Activated CD4-positive, alpha-beta T cell treated with anti-CD3 and anti-CD28 coated beads, Interleukin-2, amount 10 ng/mL, durations not matched to agents 7 days and 5 days (primary cell): ENCODE measurements around the gene SERPINI1. TPM values are rescaled to one million over a fixed set of nuclear protein-coding genes. Genes with fewer than 3 reads are reported as not detected.

Experiments
- CTCF ChIA-PET: fragments of 350-600 bp; sonication (Branson Sonifier 250); formaldehyde crosslinking; loops from one replicate; lab custom pipeline; 2021; ENCODE audit warnings: antibody characterized with exemption; lab: Charles Lee
- POLR2A ChIA-PET: fragments of 350-600 bp; sonication (Branson Sonifier 250); formaldehyde crosslinking; loops from one replicate; lab custom pipeline; 2021; ENCODE audit warnings: antibody characterized with exemption; lab: Charles Lee
- DNase-seq: peaks from one replicate; pipeline ENCODE4 v3.0.0-alpha.2; 2020
- H3K27ac Mint-ChIP-seq: one replicate; pipeline ENCODE4 v1.8.0; 2021; ENCODE audit warnings: mild to moderate bottlenecking, moderate library complexity, mixed read lengths
- H3K27me3 Mint-ChIP-seq: one replicate; pipeline ENCODE4 v1.8.0; 2021; ENCODE audit warnings: mixed read lengths
- H3K36me3 Mint-ChIP-seq: one replicate; pipeline ENCODE4 v1.8.0; 2021; ENCODE audit warnings: low read depth, mixed read lengths
- H3K4me1 Mint-ChIP-seq: one replicate; pipeline ENCODE4 v1.8.0; 2021; ENCODE audit warnings: mixed read lengths
- H3K4me3 Mint-ChIP-seq: one replicate; pipeline ENCODE4 v1.8.0; 2021; ENCODE audit warnings: mild to moderate bottlenecking, moderate library complexity, mixed read lengths
- H3K9me3 Mint-ChIP-seq: one replicate; pipeline ENCODE4 v1.8.0; 2021; ENCODE audit warnings: mixed read lengths
- total RNA-seq, 2 experiments: library from RNA; stranded (reverse); gene quantifications; one replicate each; pipeline ENCODE4 v1.2.3, GENCODE V29; 2021

Gene SERPINI1
- total RNA-seq, 2 experiments from 2014 or later, result 2.1 to 3.1 TPM

DNA sequence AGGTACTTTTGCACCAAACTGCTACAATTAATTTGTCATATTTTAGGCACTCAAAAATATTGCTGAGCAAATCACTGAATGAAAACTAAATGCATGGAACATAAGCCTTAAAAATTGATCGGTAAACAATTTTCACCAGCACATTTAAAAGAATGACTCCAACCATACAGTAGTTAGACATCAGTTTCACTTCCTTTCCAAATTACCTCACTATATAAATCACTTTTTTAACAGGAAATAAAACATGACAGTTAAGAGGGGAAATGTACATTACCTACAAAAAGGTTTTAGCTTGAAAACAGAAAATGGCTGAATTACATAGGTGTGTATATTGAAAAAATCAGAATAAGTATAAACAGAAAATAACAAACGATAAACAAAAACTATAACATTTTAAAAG, 108.4 kb downstream of the SERPINI1 start:
- POLR2A ChIA-PET, result interaction anchor here (0.5 kb wide), 1 partner anchor 120 kb away, joined by 4 read pairs; no protein-coding TSS in a partner anchor

GRCh38 chr3:167844528-167844927, 109.0 kb downstream of the SERPINI1 start:
- peaks cover 2% of the 10 kb centered on the region for H3K27me3 Mint-ChIP-seq
- no peak overlapping the region for H3K27ac Mint-ChIP-seq
- H3K4me3 Mint-ChIP-seq, result no peak overlapping the region
- H3K4me1 Mint-ChIP-seq, result peaks cover 7% of the 10 kb centered on the region
- no peaks in the 10 kb centered on the region for H3K9me3 Mint-ChIP-seq
- H3K36me3 Mint-ChIP-seq, result no peaks in the 10 kb centered on the region
- ChIA-PET POLR2A (no interaction called here), CTCF (no interaction called here)
- no peak for DNase-seq

More for the DNA sequence above, 108.4 kb downstream of the SERPINI1 start:
- peaks cover 7% of the 10 kb centered on the region for H3K4me1 Mint-ChIP-seq
- H3K36me3 Mint-ChIP-seq, result no peaks in the 10 kb centered on the region
- no peak for DNase-seq
- H3K27ac Mint-ChIP-seq, result no peak overlapping the region
- H3K9me3 Mint-ChIP-seq, result no peaks in the 10 kb centered on the region
- CTCF ChIA-PET, result no interaction called here
- no peaks in the 10 kb centered on the region for H3K27me3 Mint-ChIP-seq
- no peak overlapping the region for H3K4me3 Mint-ChIP-seq

DNA sequence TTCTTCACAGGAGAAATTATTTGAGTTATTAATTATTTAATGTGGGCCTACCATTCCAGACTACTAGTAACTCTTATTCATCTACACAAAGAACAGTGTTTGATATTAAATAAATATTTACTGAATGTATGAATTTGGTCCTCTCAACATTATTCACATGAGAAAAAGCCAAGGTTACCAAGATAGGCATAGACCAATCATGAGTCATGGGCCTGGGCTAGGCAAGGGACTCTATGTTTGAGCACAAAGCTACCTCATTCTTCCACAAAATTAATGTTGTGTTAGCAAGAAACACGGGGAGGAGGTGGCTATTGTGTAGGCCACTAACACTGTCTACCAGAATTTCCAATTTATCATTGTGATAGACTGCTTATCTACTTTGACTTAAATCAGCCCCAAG, 115.7 kb downstream of the SERPINI1 start:
- Mint-ChIP-seq H3K9me3 (no peaks in the 10 kb centered on the region), H3K27me3 (peaks cover 4% of the 10 kb centered on the region), H3K4me1 (no peaks in the 10 kb centered on the region), H3K36me3 (no peaks in the 10 kb centered on the region), H3K4me3 (no peak overlapping the region), H3K27ac (no peak overlapping the region)
- ChIA-PET POLR2A (no interaction called here), CTCF (no interaction called here)
- no peak for DNase-seq

- Mint-ChIP-seq H3K4me1 (no peaks in the 10 kb centered on the region), H3K9me3 (no peaks in the 10 kb centered on the region), H3K36me3 (no peaks in the 10 kb centered on the region), H3K27ac (no peak overlapping the region), H3K4me3 (no peak overlapping the region), H3K27me3 (peaks cover 4% of the 10 kb centered on the region)
- ChIA-PET CTCF (no interaction called here), POLR2A (no interaction called here)
- no peak for DNase-seq
These were observed 116.2 kb downstream of the SERPINI1 start for GRCh38 chr3:167851749-167852148.

DNA sequence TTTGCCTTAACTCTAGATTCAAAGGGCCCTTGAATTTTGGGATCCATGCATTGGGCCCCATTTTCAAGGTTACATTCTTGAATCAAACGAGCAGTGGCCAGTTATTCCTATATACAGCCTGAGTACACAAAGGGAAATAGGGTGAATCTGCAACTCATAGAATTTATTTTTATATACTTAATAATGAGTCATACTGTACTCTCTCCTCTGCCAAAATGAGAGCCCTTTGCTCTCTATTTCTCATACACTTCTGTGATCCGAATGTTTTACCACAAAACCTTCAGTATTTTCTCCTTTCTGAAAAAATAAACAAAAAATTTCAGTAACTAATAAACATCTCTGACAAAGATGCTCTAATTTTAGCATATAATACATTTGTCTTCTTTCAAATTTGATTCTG, 116.7 kb downstream of the SERPINI1 start:
- H3K27ac Mint-ChIP-seq, result no peak overlapping the region
- no peak overlapping the region for H3K4me3 Mint-ChIP-seq
- H3K36me3 Mint-ChIP-seq, result no peaks in the 10 kb centered on the region
- DNase-seq, result no peak
- ChIA-PET CTCF (no interaction called here), POLR2A (no interaction called here)
- no peaks in the 10 kb centered on the region for H3K9me3 Mint-ChIP-seq
- no peaks in the 10 kb centered on the region for H3K4me1 Mint-ChIP-seq
- peaks cover 4% of the 10 kb centered on the region for H3K27me3 Mint-ChIP-seq

GRCh38 chr3:167854063-167854462, 118.5 kb downstream of the SERPINI1 start:
- no peak for DNase-seq
- no peaks in the 10 kb centered on the region for H3K36me3 Mint-ChIP-seq
- no peaks in the 10 kb centered on the region for H3K9me3 Mint-ChIP-seq
- no peak overlapping the region for H3K27ac Mint-ChIP-seq
- H3K4me3 Mint-ChIP-seq, result no peak overlapping the region
- ChIA-PET CTCF (no interaction called here), POLR2A (no interaction called here)
- H3K27me3 Mint-ChIP-seq, result peaks cover 4% of the 10 kb centered on the region
- H3K4me1 Mint-ChIP-seq, result no peaks in the 10 kb centered on the region

DNA sequence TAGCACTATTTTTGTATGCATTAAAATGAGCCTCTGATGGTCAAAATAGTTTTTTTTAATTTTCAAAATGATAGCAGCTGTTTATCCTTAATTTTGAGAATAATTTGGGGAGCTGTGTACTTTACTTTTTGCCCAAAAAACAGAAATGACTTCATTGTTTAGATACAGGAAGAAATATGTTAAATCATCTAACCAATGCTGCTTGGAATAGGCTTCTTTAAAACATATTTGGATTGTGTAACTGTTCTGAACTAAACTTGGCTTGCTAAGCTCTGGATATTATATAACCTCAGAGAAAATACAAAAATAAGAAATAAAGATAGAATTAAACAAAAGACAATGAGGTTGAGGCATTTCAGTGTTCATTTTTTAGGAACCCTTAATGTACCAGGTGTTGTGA, 119.3 kb downstream of the SERPINI1 start:
- CTCF ChIA-PET, result no interaction called here
- POLR2A ChIA-PET, result no interaction called here
- no peak for DNase-seq
- no peaks in the 10 kb centered on the region for H3K36me3 Mint-ChIP-seq
- H3K4me1 Mint-ChIP-seq, result no peaks in the 10 kb centered on the region
- no peak overlapping the region for H3K4me3 Mint-ChIP-seq
- H3K27ac Mint-ChIP-seq, result no peak overlapping the region
- H3K9me3 Mint-ChIP-seq, result no peaks in the 10 kb centered on the region
- H3K27me3 Mint-ChIP-seq, result peaks cover 2% of the 10 kb centered on the region

- Mint-ChIP-seq H3K27ac (no peak overlapping the region), H3K4me3 (no peak overlapping the region), H3K36me3 (no peaks in the 10 kb centered on the region), H3K27me3 (no peaks in the 10 kb centered on the region), H3K4me1 (no peaks in the 10 kb centered on the region), H3K9me3 (no peaks in the 10 kb centered on the region)
- ChIA-PET CTCF (no interaction called here), POLR2A (no interaction called here)
- no peak for DNase-seq
These were observed 119.8 kb downstream of the SERPINI1 start for GRCh38 chr3:167855306-167855705.

GRCh38 chr3:167858865-167859264, 123.3 kb downstream of the SERPINI1 start:
- POLR2A ChIA-PET, result no interaction called here
- CTCF ChIA-PET, result no interaction called here
- no peaks in the 10 kb centered on the region for H3K4me1 Mint-ChIP-seq
- no peaks in the 10 kb centered on the region for H3K36me3 Mint-ChIP-seq
- no peaks in the 10 kb centered on the region for H3K9me3 Mint-ChIP-seq
- H3K27ac Mint-ChIP-seq, result no peak overlapping the region
- H3K27me3 Mint-ChIP-seq, result no peaks in the 10 kb centered on the region
- no peak overlapping the region for H3K4me3 Mint-ChIP-seq
- no peak for DNase-seq

DNA sequence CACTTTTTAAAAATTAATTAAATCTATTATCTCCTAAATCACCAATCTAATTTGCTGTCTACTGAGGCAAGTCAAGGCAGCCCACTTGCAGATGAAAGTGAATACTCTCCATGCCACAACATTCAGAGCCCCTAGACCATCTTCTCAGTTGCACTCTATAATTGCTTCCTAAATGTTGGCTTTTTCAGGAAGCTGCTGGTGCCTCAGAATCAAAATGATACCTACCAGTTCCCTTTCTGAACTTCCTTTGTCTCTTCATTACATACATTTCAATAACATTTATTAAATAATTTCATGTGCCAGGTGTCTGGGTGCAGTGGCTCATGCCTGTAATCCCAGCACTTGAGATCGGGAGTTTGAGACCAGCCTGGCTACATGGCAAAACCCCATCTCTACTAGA, 124.1 kb downstream of the SERPINI1 start:
- Mint-ChIP-seq H3K36me3 (no peaks in the 10 kb centered on the region), H3K4me1 (no peaks in the 10 kb centered on the region)
- CTCF ChIA-PET, result no interaction called here

GRCh38 chr3:167861649-167862048, 126.1 kb downstream of the SERPINI1 start:
- H3K4me1 Mint-ChIP-seq, result no peaks in the 10 kb centered on the region
- no peak overlapping the region for H3K27ac Mint-ChIP-seq
- no peaks in the 10 kb centered on the region for H3K27me3 Mint-ChIP-seq
- ChIA-PET POLR2A (no interaction called here), CTCF (no interaction called here)
- no peaks in the 10 kb centered on the region for H3K36me3 Mint-ChIP-seq
- H3K9me3 Mint-ChIP-seq, result no peaks in the 10 kb centered on the region
- DNase-seq, result no peak
- H3K4me3 Mint-ChIP-seq, result no peak overlapping the region

More for the DNA sequence above, 124.1 kb downstream of the SERPINI1 start:
- Mint-ChIP-seq H3K9me3 (no peaks in the 10 kb centered on the region), H3K4me3 (no peak overlapping the region), H3K27me3 (no peaks in the 10 kb centered on the region), H3K27ac (no peak overlapping the region)
- POLR2A ChIA-PET, result no interaction called here
- no peak for DNase-seq

DNA sequence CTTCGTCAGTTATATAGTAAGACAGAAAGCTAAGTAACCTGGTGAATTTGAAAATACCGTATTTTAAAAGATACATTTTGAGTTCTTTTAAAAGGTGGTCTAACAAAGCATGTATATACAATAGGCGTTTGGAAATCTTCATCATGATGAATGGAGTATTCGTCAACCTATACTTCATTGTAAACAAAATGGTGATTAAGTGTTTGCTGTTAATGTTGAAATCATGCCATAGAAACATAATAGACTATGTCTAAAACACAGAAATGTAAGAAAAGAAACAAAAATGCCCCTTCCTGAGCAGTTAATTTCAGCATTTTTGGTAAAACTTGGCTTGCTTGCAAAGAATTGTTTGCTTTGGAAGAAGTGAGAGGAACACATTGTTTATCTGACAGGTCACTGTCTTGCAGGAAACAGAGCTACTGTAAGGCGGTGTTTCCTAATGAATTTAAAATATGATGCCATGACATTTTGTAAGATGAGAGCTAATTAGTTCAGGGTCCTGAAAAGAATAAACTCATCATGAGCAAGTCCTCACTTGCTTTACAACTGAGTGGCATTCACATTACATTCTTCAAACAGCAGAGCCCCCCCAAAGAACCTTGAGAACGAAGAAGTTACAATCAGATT, 126.7 kb downstream of the SERPINI1 start:
- Mint-ChIP-seq H3K27ac (no peak overlapping the region), H3K4me3 (no peak overlapping the region), H3K4me1 (no peaks in the 10 kb centered on the region), H3K27me3 (no peaks in the 10 kb centered on the region), H3K9me3 (no peaks in the 10 kb centered on the region), H3K36me3 (no peaks in the 10 kb centered on the region)
- ChIA-PET POLR2A (no interaction called here), CTCF (no interaction called here)
- no peak for DNase-seq

DNA sequence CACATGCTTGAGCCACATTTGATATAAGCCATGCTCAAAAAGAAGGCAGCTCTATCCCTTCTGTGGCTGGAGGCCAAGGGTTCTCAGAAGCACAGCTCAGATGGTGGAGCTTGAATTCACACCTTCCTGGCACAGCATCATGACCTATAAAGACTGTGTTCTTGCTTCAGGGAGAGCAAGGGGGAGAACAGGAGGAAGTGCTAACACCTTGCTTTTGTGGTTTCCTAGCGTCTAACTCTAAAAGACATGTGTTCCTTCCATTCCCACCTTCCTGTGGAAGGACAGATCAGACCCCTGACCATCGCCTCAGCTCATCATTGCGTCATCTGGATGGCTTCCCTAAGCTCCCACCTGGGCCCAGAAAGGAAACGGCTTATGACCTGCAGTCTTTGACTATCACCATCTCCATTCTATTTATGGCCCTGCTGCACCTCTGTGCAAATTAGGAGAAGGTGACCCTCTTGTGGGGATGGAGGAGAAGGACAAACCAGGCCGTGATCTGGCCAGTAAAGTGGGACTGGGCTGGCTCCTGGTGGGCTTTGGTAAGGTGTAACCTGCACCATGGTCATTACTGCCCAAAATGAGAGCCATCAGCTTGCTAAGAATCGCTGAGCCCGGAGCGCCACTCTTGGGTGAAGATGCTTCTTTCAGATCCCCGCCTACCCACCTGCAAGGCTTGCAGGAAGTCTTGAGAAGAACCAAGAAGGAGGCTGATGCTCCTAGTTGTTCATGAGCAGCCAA, 128.5 kb downstream of the SERPINI1 start:
- Mint-ChIP-seq H3K36me3 (no peaks in the 10 kb centered on the region), H3K4me3 (no peak overlapping the region), H3K27me3 (no peaks in the 10 kb centered on the region), H3K27ac (no peak overlapping the region), H3K4me1 (no peaks in the 10 kb centered on the region), H3K9me3 (no peaks in the 10 kb centered on the region)
- DNase-seq, result no peak
- CTCF ChIA-PET, result interaction anchor here (0.6 kb wide), 1 partner anchor 139 kb away, joined by 4 read pairs; no protein-coding TSS in a partner anchor
- POLR2A ChIA-PET, result no interaction called here

GRCh38 chr3:167864552-167864874, 129.0 kb downstream of the SERPINI1 start:
- Mint-ChIP-seq H3K4me1 (no peaks in the 10 kb centered on the region), H3K36me3 (no peaks in the 10 kb centered on the region), H3K9me3 (no peaks in the 10 kb centered on the region), H3K27me3 (no peaks in the 10 kb centered on the region), H3K4me3 (no peak overlapping the region), H3K27ac (no peak overlapping the region)
- ChIA-PET POLR2A (no interaction called here), CTCF (no interaction called here)
- DNase-seq, result no peak
